NCI-H510A (cell line): ENCODE data around the gene TRNT1.

Source experiments
- DNase-seq: peaks from one replicate; lab custom pipeline; 2025; lab: John Stamatoyannopoulos, UW

The TRNT1 gene

DNA sequence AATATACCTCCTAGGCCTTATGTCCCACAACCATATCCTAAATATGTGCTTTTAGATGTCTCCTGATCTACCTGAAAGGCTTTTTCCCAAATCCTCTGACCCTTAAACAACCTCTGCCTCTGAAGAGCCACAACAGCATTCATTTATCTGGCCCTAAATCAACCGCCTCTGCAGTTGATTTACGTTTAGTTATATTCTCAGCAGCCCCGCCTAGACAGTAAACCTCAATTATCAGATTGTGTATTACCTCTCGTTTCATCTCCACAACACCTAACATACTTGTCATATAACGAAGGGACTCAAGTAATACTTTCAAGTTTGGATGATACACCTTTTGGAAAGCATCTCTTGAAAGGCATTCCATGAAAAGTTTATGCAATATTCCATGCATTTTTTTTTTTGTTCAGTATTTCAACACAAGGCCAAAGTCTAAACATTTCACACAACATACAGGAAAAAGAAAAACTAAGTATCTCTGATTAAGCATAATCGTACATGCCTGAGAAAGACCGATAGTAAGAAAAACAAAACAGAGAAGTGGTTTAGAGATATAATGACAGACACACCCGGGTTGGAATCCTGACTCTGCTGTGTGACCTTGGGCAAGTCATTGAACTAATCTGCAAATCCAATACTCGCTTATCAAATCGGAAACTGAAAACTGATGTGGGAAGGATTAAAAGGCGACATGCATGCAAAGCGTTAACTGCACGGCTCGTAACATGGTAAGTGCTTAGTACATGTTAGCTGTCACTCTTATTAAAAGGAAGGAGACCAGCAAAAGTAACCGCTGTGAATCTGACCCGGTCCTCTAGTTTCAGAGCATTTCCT is 52.0 kb downstream of the TRNT1 start:
- no peak for DNase-seq

DNA sequence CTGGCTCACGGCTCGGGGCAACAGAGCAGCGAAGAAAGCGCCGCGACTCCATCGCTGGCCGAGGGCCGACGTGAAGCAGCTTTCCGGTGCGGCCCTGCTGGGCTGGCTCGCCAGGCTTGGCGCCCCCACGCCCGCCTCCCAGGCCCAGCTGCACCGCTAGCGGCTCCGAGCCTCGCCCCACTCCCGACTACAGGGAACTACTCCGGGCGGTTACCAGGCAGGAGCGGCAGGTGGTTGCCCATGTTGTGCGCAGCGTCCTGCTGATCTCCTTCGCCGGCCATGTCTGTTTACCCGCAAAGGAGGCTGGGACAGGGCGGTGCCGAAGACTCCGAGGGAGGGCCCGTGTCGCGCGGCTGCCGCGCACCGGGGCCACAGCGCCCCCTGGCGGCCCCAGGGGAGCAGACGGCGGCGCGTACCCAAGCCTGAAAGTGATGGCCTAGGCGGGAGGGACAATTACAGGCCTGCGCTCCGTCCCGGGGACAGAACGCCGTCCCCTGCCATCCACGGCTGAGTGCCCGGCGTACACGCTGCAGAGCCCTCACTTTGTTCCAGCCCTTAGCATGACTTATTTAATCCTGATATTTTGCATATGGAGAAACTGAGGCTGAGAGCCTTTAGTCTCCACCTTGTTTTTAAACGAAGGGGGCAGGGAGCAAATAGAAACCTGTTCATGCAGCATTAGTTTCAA is 52.8 kb downstream of the TRNT1 start, which contains the start of gene CRBN:
TSS of gene CRBN (minus strand) at position 285 of the 688 bp plus-strand sequence. CDS start at position 281, 4 bp downstream.
- peak; percentile 26 for DNase-seq

DNA sequence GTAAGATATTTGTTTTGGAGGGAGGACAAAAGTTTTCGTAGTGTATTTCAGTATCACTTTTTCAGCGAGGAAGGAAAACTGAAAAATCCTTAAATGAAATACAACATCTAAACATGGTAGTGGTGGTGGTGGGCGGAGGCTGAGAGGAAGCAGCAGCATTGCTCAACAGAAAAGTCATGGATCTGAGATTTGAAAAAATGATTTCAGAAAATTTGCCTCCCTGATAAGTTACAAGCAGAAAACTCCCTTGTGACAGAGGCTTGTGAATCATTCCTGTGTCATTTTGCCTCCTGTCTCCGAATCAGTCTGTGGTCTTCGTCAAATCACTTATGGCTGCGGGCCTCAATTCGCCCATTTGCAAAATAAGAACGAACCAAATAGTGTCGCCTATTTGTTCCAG is 53.7 kb downstream of the TRNT1 start:
- DNase-seq: no peak

- no peak for DNase-seq
Measured at GRCh38 chr3:3184876-3185275, 58.1 kb downstream of the TRNT1 start.

GRCh38 chr3:3189102-3189727 is 62.5 kb downstream of the TRNT1 start:
- DNase-seq: no peak

- DNase-seq: no peak
Measured at GRCh38 chr3:3189961-3190360, 63.2 kb downstream of the TRNT1 start.

DNA sequence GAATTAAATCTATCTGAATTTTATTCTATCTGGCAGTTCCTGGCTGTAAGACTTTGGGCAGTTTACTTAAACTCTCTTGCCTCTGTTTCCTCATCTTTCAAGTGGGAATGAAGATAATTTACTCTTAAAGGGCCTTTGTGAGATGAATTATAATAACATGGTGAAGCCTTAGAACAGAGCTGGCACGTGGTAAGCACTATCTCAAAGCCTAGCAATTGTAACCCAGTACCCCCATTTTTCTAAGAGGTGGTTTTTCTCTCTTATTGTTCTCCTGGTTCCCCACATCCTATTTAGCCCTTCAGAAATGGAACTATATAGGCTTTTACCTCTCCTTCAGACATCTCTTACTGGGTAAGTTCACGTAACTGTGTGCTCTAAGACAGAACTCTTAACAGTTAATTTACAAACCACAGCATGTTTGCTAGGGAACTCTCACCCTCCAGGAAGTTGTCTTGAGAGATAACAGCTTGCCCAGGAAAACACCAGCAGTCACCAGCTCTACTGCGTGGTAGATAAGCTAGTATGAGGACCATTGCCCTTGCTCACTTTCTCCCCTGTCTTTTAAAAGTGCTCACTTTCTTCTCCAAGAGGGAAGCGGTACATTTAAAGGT is 65.0 kb downstream of the TRNT1 start:
- no peak for DNase-seq

- DNase-seq: no peak
Measured at GRCh38 chr3:3192286-3192675, 65.5 kb downstream of the TRNT1 start.

DNA sequence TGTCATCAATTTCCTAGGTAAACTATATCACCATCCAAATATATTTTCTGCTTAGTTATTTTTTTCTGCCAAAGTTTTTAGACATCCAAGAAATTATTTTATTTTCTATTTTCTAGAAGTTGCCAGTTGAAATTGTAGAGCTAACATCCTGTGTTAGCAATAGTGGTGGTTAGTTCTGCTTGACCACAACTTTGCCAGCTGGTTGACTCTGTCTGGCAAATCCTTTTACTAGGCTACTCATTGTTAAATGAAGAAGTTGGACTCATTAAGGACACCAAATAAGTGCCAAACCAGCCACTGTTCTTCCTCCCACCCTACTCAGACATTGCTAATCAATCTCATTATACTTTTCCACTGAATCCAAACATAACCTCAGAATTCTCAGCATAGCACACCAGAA is 68.1 kb downstream of the TRNT1 start:
- no peak for DNase-seq

DNA sequence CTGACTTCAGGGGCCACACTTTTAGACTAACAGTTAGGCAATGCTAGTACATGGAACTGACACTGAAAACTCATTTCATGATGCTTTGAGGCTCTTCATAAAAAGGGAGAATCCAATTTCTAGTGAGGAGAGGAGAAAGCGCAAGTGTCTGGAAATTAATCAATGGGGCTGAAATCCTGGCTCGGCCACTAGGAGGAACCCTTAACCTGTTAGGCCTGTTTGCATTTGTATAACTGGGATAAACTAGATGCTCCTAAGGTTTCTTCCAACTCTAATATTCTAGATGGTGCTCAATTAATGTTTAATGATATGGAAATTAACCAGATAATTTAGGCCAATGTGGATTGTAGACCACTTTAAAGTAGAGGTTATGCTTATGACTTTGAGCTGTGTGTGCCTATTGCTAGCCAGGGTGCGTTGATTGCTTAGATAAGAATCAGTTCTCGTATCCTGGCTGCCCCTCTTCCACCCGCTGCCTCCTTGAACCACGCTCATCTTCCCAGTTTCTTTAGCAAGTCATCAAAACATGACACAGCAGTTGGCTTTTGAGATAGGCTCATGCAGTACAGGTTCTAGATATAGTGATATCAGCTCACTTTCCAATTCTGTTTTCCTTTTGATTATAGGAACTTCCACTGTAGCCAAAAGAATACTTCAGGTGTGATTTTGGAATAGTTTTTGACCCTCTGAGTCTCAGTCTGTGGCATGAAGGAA is 69.6 kb downstream of the TRNT1 start:
- no peak for DNase-seq
